ENCODE data around the gene HOXA7.

The HOXA7 gene

GRCh38 chr7:27189997-27190748 lies 33.7 kb upstream of the HOXA7 start:
- peaks cover 26% of the 10 kb centered on the region for H3K4me1 ChIP-seq (ENCODE audit: control insufficient read depth, insufficient read depth, low read length)
- H3K27me3 ChIP-seq (ENCODE audit: control insufficient read depth, insufficient read depth, low read length), result peaks cover 99% of the 10 kb centered on the region

GRCh38 chr7:27189295-27189996 lies 33.0 kb upstream of the HOXA7 start:
- H3K27me3 ChIP-seq (ENCODE audit: control insufficient read depth, insufficient read depth, low read length), result peaks cover 99% of the 10 kb centered on the region
- no peak overlapping the region for H3K9ac ChIP-seq (ENCODE audit: low read length)
- peaks cover 33% of the 10 kb centered on the region for H3K4me1 ChIP-seq (ENCODE audit: control insufficient read depth, insufficient read depth, low read length)
- no peaks in the 10 kb centered on the region for H3K9me3 ChIP-seq (ENCODE audit: control insufficient read depth, low read length)
- H3K36me3 ChIP-seq (ENCODE audit: control insufficient read depth, insufficient read depth, low read length), result no peaks in the 10 kb centered on the region
- no peak overlapping the region for H3K4me3 ChIP-seq (ENCODE audit: low read length)

More at GRCh38 chr7:27189997-27190748, 33.7 kb upstream of the HOXA7 start:
- H3K36me3 ChIP-seq (ENCODE audit: control insufficient read depth, insufficient read depth, low read length), result no peaks in the 10 kb centered on the region
- no peak overlapping the region for H3K9ac ChIP-seq (ENCODE audit: low read length)
- H3K4me3 ChIP-seq (ENCODE audit: low read length), result no peak overlapping the region
- H3K9me3 ChIP-seq (ENCODE audit: control insufficient read depth, low read length), result no peaks in the 10 kb centered on the region

- Histone ChIP-seq H3K4me3 (ENCODE audit: low read length) (no peak overlapping the region), H3K9ac (ENCODE audit: low read length) (no peak overlapping the region), H3K4me1 (ENCODE audit: control insufficient read depth, insufficient read depth, low read length) (peaks cover 40% of the 10 kb centered on the region)
Observed at GRCh38 chr7:27188386-27189294, 32.2 kb upstream of the HOXA7 start.

GRCh38 chr7:27187475-27188385 lies 31.3 kb upstream of the HOXA7 start:
- H3K9ac ChIP-seq (ENCODE audit: low read length), result no peak overlapping the region
- peaks cover 98% of the 10 kb centered on the region for H3K27me3 ChIP-seq (ENCODE audit: control insufficient read depth, insufficient read depth, low read length)
- H3K4me3 ChIP-seq (ENCODE audit: low read length), result no peak overlapping the region
- H3K36me3 ChIP-seq (ENCODE audit: control insufficient read depth, insufficient read depth, low read length), result no peaks in the 10 kb centered on the region
- H3K4me1 ChIP-seq (ENCODE audit: control insufficient read depth, insufficient read depth, low read length), result peaks cover 40% of the 10 kb centered on the region
- H3K9me3 ChIP-seq (ENCODE audit: control insufficient read depth, low read length), result no peaks in the 10 kb centered on the region

More at GRCh38 chr7:27188386-27189294, 32.2 kb upstream of the HOXA7 start:
- Histone ChIP-seq H3K9me3 (ENCODE audit: control insufficient read depth, low read length) (no peaks in the 10 kb centered on the region), H3K27me3 (ENCODE audit: control insufficient read depth, insufficient read depth, low read length) (peaks cover 98% of the 10 kb centered on the region), H3K36me3 (ENCODE audit: control insufficient read depth, insufficient read depth, low read length) (no peaks in the 10 kb centered on the region)

GRCh38 chr7:27186668-27187474 lies 30.4 kb upstream of the HOXA7 start:
- peaks cover 98% of the 10 kb centered on the region for H3K27me3 ChIP-seq (ENCODE audit: control insufficient read depth, insufficient read depth, low read length)
- no peaks in the 10 kb centered on the region for H3K36me3 ChIP-seq (ENCODE audit: control insufficient read depth, insufficient read depth, low read length)
- no peak overlapping the region for H3K4me3 ChIP-seq (ENCODE audit: low read length)
- no peaks in the 10 kb centered on the region for H3K9me3 ChIP-seq (ENCODE audit: control insufficient read depth, low read length)
- H3K4me1 ChIP-seq (ENCODE audit: control insufficient read depth, insufficient read depth, low read length), result peaks cover 35% of the 10 kb centered on the region
- no peak overlapping the region for H3K9ac ChIP-seq (ENCODE audit: low read length)

- H3K36me3 ChIP-seq (ENCODE audit: control insufficient read depth, insufficient read depth, low read length), result no peaks in the 10 kb centered on the region
- H3K9ac ChIP-seq (ENCODE audit: low read length), result no peak overlapping the region
- peaks cover 32% of the 10 kb centered on the region for H3K4me1 ChIP-seq (ENCODE audit: control insufficient read depth, insufficient read depth, low read length)
- peaks cover 96% of the 10 kb centered on the region for H3K27me3 ChIP-seq (ENCODE audit: control insufficient read depth, insufficient read depth, low read length)
- H3K4me3 ChIP-seq (ENCODE audit: low read length), result no peak overlapping the region
- H3K9me3 ChIP-seq (ENCODE audit: control insufficient read depth, low read length), result no peaks in the 10 kb centered on the region
Observed at GRCh38 chr7:27185854-27186667, 29.6 kb upstream of the HOXA7 start.

GRCh38 chr7:27185013-27185853 lies 28.8 kb upstream of the HOXA7 start, which contains the start of gene HOXA11:
Gene HOXA11 (minus strand): TSS chr7:27185232. CDS start chr7:27185144, 88 bp downstream.
- no peak within 1 kb of the TSS for H3K9ac ChIP-seq (ENCODE audit: low read length)
- H3K4me1 ChIP-seq (ENCODE audit: control insufficient read depth, insufficient read depth, low read length), result peaks cover 32% of the 10 kb centered on the region
- no peaks in the 10 kb centered on the region for H3K9me3 ChIP-seq (ENCODE audit: control insufficient read depth, low read length)
- H3K36me3 ChIP-seq (ENCODE audit: control insufficient read depth, insufficient read depth, low read length), result no peaks in the 10 kb centered on the region
- peaks cover 96% of the 10 kb centered on the region for H3K27me3 ChIP-seq (ENCODE audit: control insufficient read depth, insufficient read depth, low read length)
- no peak within 1 kb of the TSS for H3K4me3 ChIP-seq (ENCODE audit: low read length)

- H3K27me3 ChIP-seq (ENCODE audit: control insufficient read depth, insufficient read depth, low read length), result peaks cover 96% of the 10 kb centered on the region
- no peak overlapping the region for H3K4me3 ChIP-seq (ENCODE audit: low read length)
- peaks cover 38% of the 10 kb centered on the region for H3K4me1 ChIP-seq (ENCODE audit: control insufficient read depth, insufficient read depth, low read length)
- no peaks in the 10 kb centered on the region for H3K36me3 ChIP-seq (ENCODE audit: control insufficient read depth, insufficient read depth, low read length)
- H3K9me3 ChIP-seq (ENCODE audit: control insufficient read depth, low read length), result no peaks in the 10 kb centered on the region
- no peak overlapping the region for H3K9ac ChIP-seq (ENCODE audit: low read length)
Observed at GRCh38 chr7:27184337-27185012, 28.0 kb upstream of the HOXA7 start.

- no peaks in the 10 kb centered on the region for H3K36me3 ChIP-seq (ENCODE audit: control insufficient read depth, insufficient read depth, low read length)
- no peaks in the 10 kb centered on the region for H3K9me3 ChIP-seq (ENCODE audit: control insufficient read depth, low read length)
- no peak overlapping the region for H3K4me3 ChIP-seq (ENCODE audit: low read length)
- H3K27me3 ChIP-seq (ENCODE audit: control insufficient read depth, insufficient read depth, low read length), result peaks cover 96% of the 10 kb centered on the region
- no peak overlapping the region for H3K9ac ChIP-seq (ENCODE audit: low read length)
- peaks cover 38% of the 10 kb centered on the region for H3K4me1 ChIP-seq (ENCODE audit: control insufficient read depth, insufficient read depth, low read length)
Observed at GRCh38 chr7:27183682-27184336, 27.3 kb upstream of the HOXA7 start.
